GM21529 (cell line): ENCODE data around the gene ACSF2.
"Not testable (repeated sequence)": the region's sequence is repeated elsewhere in the genome, so short reads cannot be mapped to it uniquely, and the experiment has no call there.

Experiments used
- ATAC-seq: cut with Tn5 transposase; IDR thresholded peaks from one replicate; pipeline ENCODE4 v1.9.1; 2021; ENCODE audit not compliant: unreplicated experiment

ACSF2 gene

DNA sequence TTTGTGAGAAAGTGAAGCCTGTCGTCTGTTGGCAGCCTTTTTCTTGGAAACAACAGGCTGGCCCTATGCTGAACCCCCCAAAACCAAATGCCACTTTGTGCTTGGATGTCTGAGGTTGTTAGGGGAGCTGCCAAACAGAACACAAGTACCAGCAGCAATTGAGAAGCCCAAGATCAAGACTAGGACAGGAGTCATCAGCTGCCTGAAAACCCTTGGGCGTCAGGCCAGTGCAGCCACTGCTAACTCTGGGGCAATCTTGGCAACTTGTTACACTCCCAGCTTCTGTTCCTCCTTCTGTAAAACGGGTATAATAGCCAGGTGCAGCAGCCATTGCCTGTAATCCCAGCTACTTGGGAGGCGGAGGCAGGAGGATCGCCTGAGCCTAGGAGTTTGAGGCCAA, 19.4 kb upstream of the ACSF2 start:
- ATAC-seq = no peak

DNA sequence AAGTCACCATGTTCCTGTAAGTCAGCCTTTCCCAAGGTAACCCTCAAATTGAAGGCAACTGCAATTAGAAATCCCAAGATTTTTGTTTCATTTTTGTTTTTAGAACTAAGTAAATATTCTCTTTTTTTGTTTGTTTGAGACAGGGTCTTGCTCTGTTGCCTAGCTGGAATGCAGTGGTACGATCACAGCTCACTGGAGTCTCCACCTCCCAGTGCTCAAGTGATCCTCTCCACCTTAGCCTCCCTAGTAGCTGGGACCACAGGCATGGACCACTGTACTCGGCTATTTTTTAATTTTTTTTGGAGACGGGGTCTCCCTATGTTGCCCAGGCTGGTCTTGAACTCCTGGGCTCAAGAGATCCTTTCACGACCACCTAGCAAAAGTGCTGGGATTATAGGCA, 18.1 kb upstream of the ACSF2 start:
- ATAC-seq = no peak

DNA sequence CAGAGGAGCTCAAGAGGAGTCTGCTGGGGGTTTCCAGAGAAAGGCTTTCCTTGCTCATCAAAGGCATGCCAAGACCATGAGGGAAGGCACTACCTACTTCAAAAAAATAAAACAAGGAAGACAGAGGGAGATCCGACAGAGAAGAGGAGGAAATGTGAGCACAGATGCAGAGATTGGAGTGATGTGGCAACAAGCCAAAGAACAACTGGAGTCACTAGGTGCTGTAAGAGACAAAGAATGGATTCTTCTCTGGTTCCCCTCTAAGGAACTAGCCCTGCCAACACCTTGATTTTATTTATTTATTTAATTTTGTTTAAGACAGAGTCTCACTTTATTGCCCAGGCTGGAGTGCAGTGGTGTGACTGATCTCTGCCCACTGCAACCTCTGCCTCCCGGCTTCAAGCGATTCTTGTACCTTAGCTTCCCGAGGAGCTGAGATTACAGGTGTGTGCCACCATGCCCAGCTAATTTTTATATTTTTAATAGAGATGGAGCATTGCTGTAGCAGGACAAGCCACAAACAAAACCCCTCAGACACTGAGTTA, 13.8 kb upstream of the ACSF2 start:
- no peak for ATAC-seq

DNA sequence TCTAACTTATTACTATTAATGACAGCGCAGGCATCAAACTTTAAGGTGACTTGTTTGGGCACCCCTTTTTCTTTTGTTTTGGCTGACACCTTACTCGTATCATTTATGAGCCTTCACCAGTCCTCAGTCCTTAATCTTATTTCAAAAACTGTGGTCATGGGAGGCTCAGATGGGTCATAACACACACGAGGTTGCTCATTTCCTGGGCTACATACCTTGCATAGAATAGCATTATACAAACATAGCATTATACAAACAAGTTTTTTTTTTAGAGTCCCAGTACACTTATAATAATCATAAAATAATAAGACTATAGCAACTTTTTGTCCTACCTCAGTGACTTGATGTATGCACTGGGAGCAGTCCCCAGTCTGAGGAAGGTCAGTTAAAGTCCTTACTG, 11.2 kb upstream of the ACSF2 start:
- no peak for ATAC-seq

DNA sequence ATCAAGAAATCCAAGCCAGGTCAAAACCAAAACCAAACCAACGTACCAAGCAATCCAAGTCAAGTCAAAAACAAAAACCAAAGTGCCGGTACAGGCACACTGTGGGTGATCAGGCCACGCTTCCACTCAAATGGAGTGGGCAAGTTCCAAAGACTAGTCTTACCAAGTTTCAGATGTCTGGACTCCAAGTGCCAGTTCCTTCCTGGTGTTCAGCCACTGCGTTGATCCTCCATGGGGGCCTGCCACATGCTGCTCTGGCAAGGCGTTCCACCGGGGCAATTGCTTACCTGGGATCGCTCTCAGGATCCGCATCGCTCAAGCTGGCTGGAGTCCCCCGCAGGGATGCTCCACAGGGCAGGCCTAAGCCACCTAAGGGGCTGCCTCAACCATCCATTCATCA, 6.4 kb upstream of the ACSF2 start:
- ATAC-seq = not testable (repeated sequence)

DNA sequence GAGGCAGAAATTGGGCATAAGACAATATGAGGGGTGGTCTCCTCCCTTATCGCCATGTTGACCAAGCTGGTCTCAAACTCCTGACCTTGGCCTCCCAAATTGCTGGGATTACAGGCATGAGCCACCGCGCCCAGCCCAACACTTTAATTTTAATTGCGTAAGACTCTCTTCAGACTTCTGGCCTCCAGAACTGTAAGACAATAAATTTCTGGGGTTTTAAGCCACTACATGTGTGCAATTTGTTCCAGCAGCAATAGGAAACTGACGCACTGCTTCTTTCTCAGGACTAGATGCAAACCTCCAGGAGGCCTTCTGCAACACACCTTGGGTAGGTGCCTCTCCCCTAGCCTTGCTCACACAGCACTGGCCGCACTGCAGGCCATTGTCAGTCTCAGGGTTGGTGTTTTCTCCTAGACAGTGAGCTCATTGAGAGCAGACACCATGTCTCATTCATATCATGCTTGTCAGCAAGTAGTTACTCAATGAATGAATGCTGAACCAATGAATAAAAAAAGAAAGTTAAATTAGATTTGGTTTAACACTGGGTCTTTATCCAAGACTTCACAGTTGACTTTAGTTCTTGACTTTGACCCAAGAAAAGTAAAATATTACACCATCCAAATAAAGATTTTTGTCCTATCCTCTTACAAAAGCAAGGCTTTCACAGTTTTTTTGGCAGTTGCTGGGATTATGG, 5.5 kb upstream of the ACSF2 start:
- no peak for ATAC-seq

DNA sequence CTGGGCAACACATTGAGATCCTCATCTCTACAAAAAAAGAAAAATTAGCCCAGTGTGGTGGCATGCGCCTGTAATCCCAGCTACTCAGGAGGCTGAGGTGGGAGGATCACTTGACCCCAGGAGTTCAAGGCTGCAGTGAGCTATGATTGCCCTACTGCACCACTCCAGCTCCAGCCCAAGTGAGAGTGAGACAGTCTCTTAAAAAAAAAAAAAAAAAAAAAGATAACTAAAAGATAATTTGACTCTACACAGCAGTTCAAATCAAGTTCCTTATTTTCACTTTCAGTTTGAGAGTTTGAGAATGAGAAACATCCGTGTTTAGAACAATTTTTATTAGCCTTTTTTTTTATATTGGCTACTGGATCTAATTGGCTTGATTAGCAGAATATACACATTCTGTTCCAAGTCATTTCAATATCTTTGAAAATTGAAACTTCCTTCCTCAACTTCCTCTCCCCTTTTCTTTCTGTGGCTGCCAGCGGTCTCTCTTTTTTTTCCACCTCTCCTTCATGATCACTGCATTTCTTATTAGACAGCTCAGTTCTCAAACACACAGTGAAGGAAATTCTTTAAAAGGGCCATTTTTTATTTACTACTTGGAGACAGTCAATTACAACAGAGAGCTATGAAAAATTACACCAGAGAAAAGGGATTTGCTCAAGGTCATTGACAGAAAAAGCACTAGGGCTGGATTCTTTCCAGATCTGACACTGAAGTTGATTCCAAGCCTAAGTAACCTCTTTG, 4.5 kb upstream of the ACSF2 start:
- no peak for ATAC-seq

DNA sequence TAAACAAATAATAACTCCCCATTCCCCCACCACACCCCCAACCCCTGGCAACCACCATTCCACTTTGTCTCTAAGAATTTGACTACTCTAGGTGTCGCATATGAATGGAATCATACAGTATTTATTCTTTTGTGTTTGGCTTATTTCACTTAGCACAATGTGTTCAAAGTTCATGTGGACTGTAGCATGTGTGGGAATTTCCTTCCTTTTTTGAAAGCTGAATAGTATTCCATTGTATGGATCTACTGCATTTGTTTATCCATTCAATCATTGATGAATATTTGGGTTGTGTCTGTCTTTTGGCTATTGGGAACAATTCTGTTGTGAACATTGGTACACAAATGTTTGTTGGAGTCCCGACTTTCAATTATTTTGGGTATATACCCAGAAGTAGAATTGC, 3.3 kb upstream of the ACSF2 start:
- ATAC-seq = no peak

DNA sequence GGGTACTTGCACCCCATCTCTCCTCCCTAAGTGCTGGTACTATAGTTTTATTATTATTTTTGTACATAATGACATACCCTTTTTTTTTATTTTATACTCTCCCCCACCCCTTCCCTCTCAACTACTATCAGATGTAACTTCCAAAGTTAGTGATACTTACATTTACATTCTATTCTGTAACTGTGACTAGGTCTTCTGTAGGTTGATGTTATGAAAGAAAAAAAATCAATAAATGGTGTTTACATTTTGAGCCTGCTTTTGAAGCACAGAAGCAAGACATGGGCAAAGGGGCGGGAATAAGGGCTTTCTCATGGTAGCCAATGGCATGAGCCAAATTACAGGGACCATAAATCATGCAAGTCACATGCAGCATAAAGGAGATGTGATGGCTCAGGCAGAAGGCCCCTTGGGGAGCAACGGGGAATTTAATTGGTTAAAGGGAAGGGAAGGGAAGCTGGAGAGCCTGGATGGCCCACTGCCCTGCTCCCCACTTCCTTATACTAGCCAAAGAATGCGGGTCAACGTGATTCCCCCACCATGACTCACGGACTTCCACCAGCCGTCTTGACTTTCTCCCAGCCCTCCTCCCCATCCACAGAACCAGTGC, 2.4 kb upstream of the ACSF2 start:
- ATAC-seq = no peak

DNA sequence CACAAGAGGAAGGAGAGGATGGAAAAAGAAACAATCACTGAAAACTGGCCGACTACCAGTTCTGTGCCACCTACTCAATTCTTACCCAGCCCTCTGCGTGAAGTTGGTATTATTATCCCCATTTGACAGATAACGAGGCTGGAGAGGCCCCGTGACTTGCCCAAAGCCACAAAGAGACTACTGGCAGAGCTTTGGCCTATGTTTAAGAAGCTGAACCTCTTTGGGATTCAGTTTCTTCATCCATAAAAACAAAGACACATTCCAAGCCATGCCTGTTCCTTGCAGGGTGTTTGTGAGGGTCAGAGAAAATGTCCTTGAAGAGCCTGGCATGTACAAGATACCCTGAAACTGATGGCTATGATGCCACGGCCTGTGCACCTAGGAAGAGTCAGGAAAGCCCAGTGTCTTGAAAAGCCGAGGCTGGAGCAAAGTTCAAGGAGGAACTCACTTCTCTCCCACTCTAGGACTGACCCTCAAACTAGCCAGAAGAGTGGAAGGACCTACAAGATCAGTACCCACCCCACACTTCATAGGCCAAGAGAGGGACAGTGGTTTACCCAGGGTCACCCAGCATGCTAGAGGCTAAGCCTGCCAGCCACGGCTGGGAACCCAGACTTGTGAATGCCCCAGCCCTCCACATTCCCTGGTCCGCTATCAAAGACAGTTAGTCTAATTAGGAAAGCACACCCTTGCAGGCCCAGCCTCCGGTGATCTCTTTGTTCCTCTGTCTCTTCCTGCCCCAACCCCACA, 1.6 kb upstream of the ACSF2 start:
- ATAC-seq = no peak

DNA sequence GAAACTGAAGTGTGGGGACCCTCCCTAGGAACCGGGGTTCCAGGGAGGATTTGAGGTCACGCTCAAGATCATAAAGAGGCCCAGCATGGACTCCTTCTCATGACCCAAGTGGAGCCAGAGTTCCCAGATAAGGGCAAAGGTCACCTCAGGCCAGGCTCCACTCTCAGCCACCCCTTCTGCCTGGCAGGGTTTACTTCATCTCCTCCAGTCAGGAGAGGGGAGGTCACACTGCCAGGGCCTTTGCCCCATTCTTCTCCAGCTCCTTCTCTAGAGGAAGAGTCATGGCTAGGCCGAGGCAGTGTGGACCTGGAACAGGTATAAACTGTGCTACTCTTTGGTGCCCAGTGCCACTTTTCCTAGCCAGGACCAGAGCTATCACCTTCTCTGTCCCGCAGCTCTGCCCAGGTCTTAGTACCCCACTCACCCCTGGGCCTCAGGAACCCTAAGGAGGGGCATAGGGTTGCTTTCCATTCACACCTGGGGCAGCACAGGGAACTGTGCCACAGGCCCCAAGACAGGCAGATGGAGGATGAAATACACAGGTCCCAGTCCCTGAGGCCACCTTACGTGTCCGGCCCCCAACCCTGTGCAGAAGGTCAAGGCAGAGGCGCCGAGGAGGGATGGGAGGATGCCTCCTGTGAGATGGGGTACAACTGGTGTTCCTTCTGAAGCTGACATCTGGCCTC, 879 bp upstream of the ACSF2 start:
- ATAC-seq = no peak

DNA sequence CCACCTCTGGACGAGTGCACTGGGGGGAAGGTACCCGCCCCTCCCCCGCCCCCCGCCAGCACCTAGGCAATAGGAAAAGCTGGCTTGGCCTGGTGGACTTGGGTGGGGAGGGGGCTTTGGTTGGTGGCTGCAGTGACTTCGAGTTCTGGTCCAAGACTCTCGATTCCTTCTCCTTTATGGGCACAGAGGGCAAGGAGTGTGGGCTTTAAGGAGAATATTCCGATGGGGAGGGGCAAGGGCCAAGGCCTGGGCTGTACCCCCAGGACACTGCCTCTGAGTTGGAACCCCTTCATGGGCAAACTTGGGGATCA, 409 bp downstream of the ACSF2 start:
- peak; percentile 6 for ATAC-seq

DNA sequence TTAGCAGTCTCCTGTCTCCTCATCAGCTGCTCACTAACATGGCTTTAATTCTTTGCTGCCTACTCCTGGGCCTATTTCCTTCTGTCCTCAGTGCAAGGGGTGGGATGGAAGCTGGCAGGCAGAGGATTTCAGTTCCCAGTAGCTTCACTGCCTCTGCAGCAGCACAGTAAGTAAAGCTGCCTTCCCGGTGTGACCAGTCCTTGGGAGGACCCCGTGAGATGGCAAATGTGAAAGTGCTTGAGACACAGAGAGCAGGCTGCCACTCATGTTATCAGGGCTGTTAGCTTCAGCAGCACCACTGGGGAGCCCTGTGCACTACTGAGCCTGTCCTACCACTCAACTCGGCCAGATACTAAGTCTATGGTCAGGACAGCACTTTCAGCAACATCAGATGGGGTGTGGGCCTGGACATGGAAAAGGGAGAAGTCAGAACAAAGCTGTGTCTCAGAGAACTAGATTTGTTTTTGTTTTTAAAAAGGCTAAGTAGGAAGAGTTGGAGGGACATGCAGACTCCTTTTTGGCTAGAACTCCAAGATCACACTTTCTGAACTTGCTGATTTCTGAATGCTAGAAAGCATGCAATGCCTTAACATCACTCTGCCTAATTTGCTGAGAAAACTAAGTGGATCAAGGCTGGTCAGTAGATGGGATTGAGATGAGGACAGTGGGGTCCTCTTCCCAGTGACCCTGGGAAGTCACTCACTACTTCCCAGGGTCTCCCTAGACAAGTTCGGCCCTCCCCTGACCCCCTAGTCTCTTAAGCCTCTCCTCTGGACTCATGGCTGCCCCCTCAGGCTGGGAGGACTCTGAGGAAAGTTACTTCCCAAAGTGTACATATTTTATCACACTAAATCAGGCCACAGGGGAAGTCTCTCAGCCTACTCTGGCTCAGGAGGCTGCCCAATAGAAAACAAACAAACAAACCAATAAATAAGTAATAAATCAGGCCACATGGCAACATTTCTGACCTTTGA, 1.1 kb downstream of the ACSF2 start:
- peak; percentile 34 for ATAC-seq

DNA sequence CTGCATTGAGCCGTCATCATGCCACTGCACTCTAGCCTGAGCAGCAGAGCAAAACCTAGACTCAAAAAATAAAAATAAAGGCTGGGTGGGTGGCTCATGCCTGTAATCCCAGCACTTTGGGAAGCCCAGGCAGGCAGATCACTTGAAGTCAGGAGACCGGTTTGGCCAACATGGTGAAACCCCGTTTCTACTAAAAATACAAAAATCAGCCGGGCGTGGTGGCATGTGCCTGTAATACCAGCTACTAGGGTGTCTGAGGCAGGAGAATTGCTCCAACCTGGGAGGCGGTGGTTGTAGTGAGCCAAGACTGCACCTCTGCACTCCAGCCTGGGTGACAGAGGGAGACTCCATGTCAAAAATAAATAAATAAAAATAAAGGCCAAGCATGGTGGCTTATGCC, 2.1 kb downstream of the ACSF2 start:
- ATAC-seq = not testable (repeated sequence)

DNA sequence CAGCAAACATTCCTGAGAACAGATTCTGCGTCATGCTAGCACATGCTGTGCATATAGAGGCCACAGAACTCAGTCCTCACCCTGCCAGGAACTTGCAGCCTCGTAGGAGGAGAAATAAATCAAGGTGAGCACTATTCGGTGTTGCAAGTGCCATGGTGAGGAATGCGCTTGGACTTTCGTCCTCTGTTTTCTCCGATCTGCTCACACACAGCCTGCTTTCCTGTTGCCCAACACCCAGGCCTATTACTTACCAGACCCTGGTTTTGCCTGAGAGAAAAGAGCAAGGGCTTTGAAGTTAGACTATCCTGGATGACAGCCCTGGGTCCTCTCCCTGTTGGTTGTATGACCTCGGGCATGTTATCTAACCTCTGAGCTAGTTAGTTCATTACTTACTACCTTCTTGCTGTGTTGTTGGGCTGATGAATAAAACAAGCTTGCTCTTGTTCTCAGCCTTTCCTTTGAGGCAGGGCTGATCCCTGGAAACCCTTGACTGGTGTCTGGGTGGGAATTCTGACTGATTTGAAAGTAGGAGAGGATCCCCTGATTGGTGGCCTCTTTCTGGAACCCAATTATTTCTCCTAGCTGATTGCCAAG, 2.9 kb downstream of the ACSF2 start:
- no peak for ATAC-seq

DNA sequence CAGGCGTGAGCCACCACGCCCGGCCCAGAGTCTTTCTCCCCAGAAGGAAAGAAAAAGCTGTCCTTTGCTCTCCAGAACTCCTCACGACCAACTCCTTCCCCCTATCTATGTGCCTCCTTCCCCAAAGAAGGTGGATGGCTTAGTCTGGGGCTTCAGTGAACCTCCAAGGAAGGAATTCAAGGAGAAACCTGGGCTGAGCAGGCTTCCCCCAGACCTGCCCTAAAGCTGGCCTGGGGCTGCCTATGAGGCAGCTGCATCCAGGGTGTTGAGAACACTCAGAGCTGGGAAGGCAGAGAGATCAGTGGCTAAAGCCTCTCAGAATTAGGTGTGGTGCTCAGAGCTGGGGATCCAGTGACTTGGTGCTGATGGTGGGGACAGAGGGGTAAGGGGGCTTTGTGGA, 3.8 kb downstream of the ACSF2 start:
- ATAC-seq = no peak

DNA sequence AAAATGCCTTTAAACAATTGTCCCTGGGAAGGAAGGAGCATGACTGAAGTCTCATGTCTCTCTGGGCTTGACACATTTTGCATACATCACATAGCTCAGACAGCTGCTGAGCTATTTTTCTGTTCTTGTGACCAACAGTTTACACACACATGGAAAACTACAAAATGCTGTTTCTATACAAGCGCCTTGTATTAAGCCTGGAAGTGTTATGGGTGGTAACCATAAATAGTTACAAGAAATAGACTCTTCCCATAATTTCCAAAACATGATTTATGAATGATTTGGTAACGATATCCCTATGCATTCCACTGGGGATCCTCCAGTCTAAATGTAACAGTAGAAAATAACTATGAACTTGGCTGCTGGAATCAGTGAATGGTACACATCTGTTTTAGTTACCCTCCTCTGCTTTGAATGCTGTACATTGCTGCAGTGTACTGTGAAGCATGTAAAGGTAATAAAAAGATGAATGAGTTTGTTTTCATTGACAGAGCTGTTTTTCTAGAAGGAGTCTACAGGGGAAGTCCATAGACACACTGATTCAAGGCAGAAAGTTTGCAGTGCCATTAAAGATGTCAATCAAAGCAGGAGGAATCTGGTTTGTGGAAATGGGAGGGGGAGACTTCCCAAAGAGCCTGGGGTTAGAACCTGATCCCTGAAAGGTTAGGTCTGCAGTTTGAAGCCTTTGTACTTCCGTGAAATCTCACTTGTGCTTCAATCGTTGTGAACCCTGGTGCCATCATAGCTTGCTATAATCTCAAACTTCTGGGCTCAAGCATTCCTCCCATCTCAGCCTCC, 5.0 kb downstream of the ACSF2 start:
- no peak for ATAC-seq

DNA sequence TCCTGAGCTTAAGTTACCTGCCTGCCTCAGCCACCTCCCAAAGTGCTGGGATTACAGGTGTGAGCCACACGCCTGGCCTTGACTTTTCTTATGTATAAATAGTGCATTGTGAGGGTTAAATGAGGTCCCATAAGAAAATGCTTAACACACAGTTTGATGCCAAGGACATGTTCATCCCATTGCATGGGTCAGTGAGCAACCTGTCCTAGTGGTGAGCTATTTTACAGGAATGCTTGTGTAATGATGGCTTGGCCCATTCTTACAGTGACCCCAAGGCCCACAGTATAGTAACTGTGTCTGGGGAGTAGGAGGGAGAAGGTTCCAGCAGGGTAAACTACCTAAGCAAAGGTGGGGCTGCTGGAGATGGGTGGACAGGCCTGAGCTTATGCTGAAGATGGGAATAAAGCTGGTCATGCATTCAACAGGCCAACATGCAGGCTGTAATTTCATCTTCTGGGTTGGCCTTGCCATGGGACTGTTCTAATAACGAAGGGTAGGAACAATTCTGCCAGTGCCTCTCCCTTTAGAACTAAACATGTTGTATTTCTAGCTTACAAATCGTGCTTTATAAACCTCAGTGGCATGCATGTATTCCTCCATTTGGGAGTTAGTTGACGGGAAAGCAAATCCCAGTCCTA, 6.2 kb downstream of the ACSF2 start:
- ATAC-seq = no peak
